Measurements from ENCODE around the gene TTC33.
"Not testable (repeated sequence)": the region's sequence is repeated elsewhere in the genome, so short reads cannot be mapped to it uniquely, and the experiment has no call there.

The TTC33 gene

GRCh38 chr5:40570408-40571129 is 185.2 kb downstream of the TTC33 start:
- H3K27ac ChIP-seq (ENCODE audit: low read depth, low read length), result no peak overlapping the region
- no CpG with 5 or more reads among the region's 2 CpGs for WGBS (ENCODE audit: extremely low coverage, insufficient coverage, insufficient read length)

GRCh38 chr5:40569546-40570270 is 186.1 kb downstream of the TTC33 start:
- no peak overlapping the region for H4K12ac ChIP-seq (ENCODE audit: low read depth, low read length)
- no peak for DNase-seq
- no peak overlapping the region for H4K8ac ChIP-seq (ENCODE audit: low read depth, low read length)
- H4K91ac ChIP-seq (ENCODE audit: low read depth, low read length), result no peak overlapping the region
- H3K4me2 ChIP-seq (ENCODE audit: low read length), result no peak overlapping the region
- H3K79me1 ChIP-seq (ENCODE audit: low read length), result no peaks in the 10 kb centered on the region
- no peak overlapping the region for H3K4ac ChIP-seq (ENCODE audit: low read depth, low read length)
- H3K79me2 ChIP-seq (ENCODE audit: control insufficient read depth, insufficient read depth, low read length, poor library complexity), result no peaks in the 10 kb centered on the region
- no peak overlapping the region for H2BK12ac ChIP-seq (ENCODE audit: low read length)
- H2BK120ac ChIP-seq (ENCODE audit: insufficient read depth, low read length, poor library complexity), result no peak overlapping the region
- H3K9ac ChIP-seq (ENCODE audit: low read length), result no peak overlapping the region
- no peaks in the 10 kb centered on the region for H3K36me3 ChIP-seq (ENCODE audit: control insufficient read depth in 1 of 2, insufficient read depth in 2 of 2, low read length in 2 of 2)
- H3K4me3 ChIP-seq (ENCODE audit: low read depth, low read length), result no peak overlapping the region
- no peaks in the 10 kb centered on the region for H3K27me3 ChIP-seq (ENCODE audit: insufficient read depth, low read length)
- peaks cover 1% of the 10 kb centered on the region for H3K9me3 ChIP-seq (ENCODE audit: insufficient read depth, low read depth, low read length)
- no peak overlapping the region for H3K14ac ChIP-seq (ENCODE audit: low read length)
- no peak overlapping the region for H2AFZ ChIP-seq (ENCODE audit: insufficient read depth, low read length, poor library complexity)
- no peak overlapping the region for H2AK5ac ChIP-seq (ENCODE audit: low read length)
- no peak overlapping the region for H3K18ac ChIP-seq (ENCODE audit: low read length)
- no peak overlapping the region for H2BK5ac ChIP-seq (ENCODE audit: low read depth, low read length, poor library complexity)
- H3K27ac ChIP-seq (ENCODE audit: low read depth, low read length), result no peak overlapping the region
- WGBS (ENCODE audit: extremely low coverage, insufficient coverage, insufficient read length), result no CpG with 5 or more reads among the region's 3 CpGs
- no peak overlapping the region for H3K23ac ChIP-seq (ENCODE audit: low read length)
- H3K4me1 ChIP-seq (ENCODE audit: control insufficient read depth in 1 of 2, insufficient read depth in 2 of 2, low read length in 2 of 2), result no peaks in the 10 kb centered on the region

More at GRCh38 chr5:40570408-40571129, 185.2 kb downstream of the TTC33 start:
- Histone ChIP-seq H3K4me3 (ENCODE audit: low read depth, low read length) (no peak overlapping the region), H3K4me1 (ENCODE audit: control insufficient read depth in 1 of 2, insufficient read depth in 2 of 2, low read length in 2 of 2) (no peaks in the 10 kb centered on the region), H3K79me2 (ENCODE audit: control insufficient read depth, insufficient read depth, low read length, poor library complexity) (no peaks in the 10 kb centered on the region), H3K79me1 (ENCODE audit: low read length) (no peaks in the 10 kb centered on the region), H2BK12ac (ENCODE audit: low read length) (no peak overlapping the region), H2AFZ (ENCODE audit: insufficient read depth, low read length, poor library complexity) (no peak overlapping the region), H4K91ac (ENCODE audit: low read depth, low read length) (no peak overlapping the region), H3K27me3 (ENCODE audit: insufficient read depth, low read length) (no peaks in the 10 kb centered on the region), H3K9ac (ENCODE audit: low read length) (no peak overlapping the region), H2BK5ac (ENCODE audit: low read depth, low read length, poor library complexity) (no peak overlapping the region), H3K23ac (ENCODE audit: low read length) (no peak overlapping the region), H3K4ac (ENCODE audit: low read depth, low read length) (no peak overlapping the region), H2AK5ac (ENCODE audit: low read length) (no peak overlapping the region), H3K36me3 (ENCODE audit: control insufficient read depth in 1 of 2, insufficient read depth in 2 of 2, low read length in 2 of 2) (no peaks in the 10 kb centered on the region), H3K9me3 (ENCODE audit: insufficient read depth, low read depth, low read length) (peaks cover 1% of the 10 kb centered on the region), H2BK120ac (ENCODE audit: insufficient read depth, low read length, poor library complexity) (no peak overlapping the region), H3K14ac (ENCODE audit: low read length) (no peak overlapping the region), H4K8ac (ENCODE audit: low read depth, low read length) (no peak overlapping the region), H4K12ac (ENCODE audit: low read depth, low read length) (no peak overlapping the region), H3K18ac (ENCODE audit: low read length) (no peak overlapping the region), H3K4me2 (ENCODE audit: low read length) (no peak overlapping the region)
- no peak for DNase-seq

GRCh38 chr5:40568548-40568947 is 187.2 kb downstream of the TTC33 start:
- no peak overlapping the region for H3K23ac ChIP-seq (ENCODE audit: low read length)
- no peak overlapping the region for H3K18ac ChIP-seq (ENCODE audit: low read length)
- peaks cover 1% of the 10 kb centered on the region for H3K9me3 ChIP-seq (ENCODE audit: insufficient read depth, low read depth, low read length)
- no peaks in the 10 kb centered on the region for H3K79me2 ChIP-seq (ENCODE audit: control insufficient read depth, insufficient read depth, low read length, poor library complexity)
- no peak overlapping the region for H3K4ac ChIP-seq (ENCODE audit: low read depth, low read length)
- H4K8ac ChIP-seq (ENCODE audit: low read depth, low read length), result no peak overlapping the region
- H3K4me1 ChIP-seq (ENCODE audit: control insufficient read depth in 1 of 2, insufficient read depth in 2 of 2, low read length in 2 of 2), result no peaks in the 10 kb centered on the region
- H2BK5ac ChIP-seq (ENCODE audit: low read depth, low read length, poor library complexity), result no peak overlapping the region
- no peak overlapping the region for H4K91ac ChIP-seq (ENCODE audit: low read depth, low read length)
- H3K9ac ChIP-seq (ENCODE audit: low read length), result no peak overlapping the region
- no peak overlapping the region for H2BK12ac ChIP-seq (ENCODE audit: low read length)
- no peak overlapping the region for H3K14ac ChIP-seq (ENCODE audit: low read length)
- H3K27me3 ChIP-seq (ENCODE audit: insufficient read depth, low read length), result no peaks in the 10 kb centered on the region
- H3K4me3 ChIP-seq (ENCODE audit: low read depth, low read length), result no peak overlapping the region
- H2AFZ ChIP-seq (ENCODE audit: insufficient read depth, low read length, poor library complexity), result no peak overlapping the region
- no peak overlapping the region for H2AK5ac ChIP-seq (ENCODE audit: low read length)
- WGBS (ENCODE audit: extremely low coverage, insufficient coverage, insufficient read length), result no CpG with 5 or more reads among the region's 1 CpG
- H4K12ac ChIP-seq (ENCODE audit: low read depth, low read length), result no peak overlapping the region
- no peak for DNase-seq
- H3K27ac ChIP-seq (ENCODE audit: low read depth, low read length), result no peak overlapping the region
- H2BK120ac ChIP-seq (ENCODE audit: insufficient read depth, low read length, poor library complexity), result no peak overlapping the region
- H3K4me2 ChIP-seq (ENCODE audit: low read length), result no peak overlapping the region
- H3K79me1 ChIP-seq (ENCODE audit: low read length), result no peaks in the 10 kb centered on the region
- no peaks in the 10 kb centered on the region for H3K36me3 ChIP-seq (ENCODE audit: control insufficient read depth in 1 of 2, insufficient read depth in 2 of 2, low read length in 2 of 2)

GRCh38 chr5:40563173-40563572 is 192.6 kb downstream of the TTC33 start:
- not testable (repeated sequence) for H3K27ac ChIP-seq (ENCODE audit: low read depth, low read length); H2BK12ac ChIP-seq (ENCODE audit: low read length); H2BK5ac ChIP-seq (ENCODE audit: low read depth, low read length, poor library complexity); H3K14ac ChIP-seq (ENCODE audit: low read length); H3K36me3 ChIP-seq (ENCODE audit: control insufficient read depth in 1 of 2, insufficient read depth in 2 of 2, low read length in 2 of 2); DNase-seq; H3K23ac ChIP-seq (ENCODE audit: low read length); H2BK120ac ChIP-seq (ENCODE audit: insufficient read depth, low read length, poor library complexity); H3K4me3 ChIP-seq (ENCODE audit: low read depth, low read length); H3K9me3 ChIP-seq (ENCODE audit: insufficient read depth, low read depth, low read length); H4K12ac ChIP-seq (ENCODE audit: low read depth, low read length); H3K18ac ChIP-seq (ENCODE audit: low read length); H4K8ac ChIP-seq (ENCODE audit: low read depth, low read length); H3K4me2 ChIP-seq (ENCODE audit: low read length); H3K4me1 ChIP-seq (ENCODE audit: control insufficient read depth in 1 of 2, insufficient read depth in 2 of 2, low read length in 2 of 2); H3K4ac ChIP-seq (ENCODE audit: low read depth, low read length); H3K79me1 ChIP-seq (ENCODE audit: low read length); H2AK5ac ChIP-seq (ENCODE audit: low read length); H4K91ac ChIP-seq (ENCODE audit: low read depth, low read length); H3K9ac ChIP-seq (ENCODE audit: low read length); H3K27me3 ChIP-seq (ENCODE audit: insufficient read depth, low read length); H2AFZ ChIP-seq (ENCODE audit: insufficient read depth, low read length, poor library complexity); H3K79me2 ChIP-seq (ENCODE audit: control insufficient read depth, insufficient read depth, low read length, poor library complexity)

Measured in trophoblast cell (in vitro differentiated cells and primary cell).